GM13977 (cell line): ENCODE measurements around the gene OCA2.

Source experiments
- DNase-seq: peaks from one replicate; pipeline ENCODE4 v3.0.0; 2012; ENCODE audit warnings: low spot score
- in situ Hi-C: fragments of 300-500 bp; cut with MboI; formaldehyde crosslinking; loops from one replicate; pipeline ENCODE4 v1.12.0; 2022; ENCODE audit warnings: low sequenced_read_pairs, low pct_unique_long_range_greater_than_20kb, mixed read lengths, inconsistent platforms; ENCODE audit not compliant: unreplicated experiment
- TF ChIP-seq, protein P1 (sequence below): IDR thresholded peaks from 2 replicates; pipeline ENCODE4 v1.5.1; 2012; ENCODE audit warnings: mild to moderate bottlenecking, control low read depth; ENCODE audit not compliant: insufficient read depth; ENCODE audit errors: extremely low read depth, missing control alignments

OCA2 gene

DNA sequence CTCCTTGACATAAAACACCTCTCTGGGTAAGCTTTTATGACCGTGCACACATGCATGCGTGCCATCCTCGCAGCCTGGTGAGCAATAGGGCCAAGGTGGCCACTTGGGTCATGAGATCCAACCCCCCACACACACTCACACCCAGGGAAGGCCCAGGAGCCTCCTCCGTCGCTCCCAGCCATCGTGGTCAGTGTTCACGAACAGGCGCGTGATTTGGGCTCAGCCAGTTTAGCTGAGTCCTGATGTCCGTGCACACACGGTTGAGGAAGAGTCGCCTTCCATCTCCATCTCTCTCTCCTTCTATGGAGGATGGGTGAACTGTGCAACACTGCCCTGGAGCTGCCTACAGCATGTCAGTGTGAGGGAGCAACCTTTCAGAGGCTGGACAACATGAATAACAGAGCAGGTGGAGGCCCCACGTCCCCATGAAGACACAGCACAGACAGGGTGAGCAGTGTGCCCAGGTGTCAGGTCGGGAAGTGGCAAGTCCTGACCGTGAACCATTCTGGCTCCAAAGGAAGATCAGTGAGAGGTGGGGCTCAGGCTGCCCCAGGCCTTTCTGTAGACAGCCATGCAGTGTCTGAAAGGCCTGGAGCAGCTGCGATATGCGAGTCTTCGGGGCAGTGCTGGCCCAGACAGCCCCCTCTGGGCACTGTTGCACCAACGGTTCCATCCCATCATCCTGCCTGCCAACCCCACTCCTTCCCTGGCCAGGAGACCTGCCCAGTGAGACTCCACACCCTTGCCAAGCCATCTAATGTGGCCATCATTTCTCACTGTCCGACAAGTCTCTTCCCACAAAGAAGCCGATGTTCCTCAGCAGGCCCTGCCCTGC lies 253.4 kb downstream of the OCA2 start:
- no peak for DNase-seq
- TF ChIP-seq, protein P1, sequence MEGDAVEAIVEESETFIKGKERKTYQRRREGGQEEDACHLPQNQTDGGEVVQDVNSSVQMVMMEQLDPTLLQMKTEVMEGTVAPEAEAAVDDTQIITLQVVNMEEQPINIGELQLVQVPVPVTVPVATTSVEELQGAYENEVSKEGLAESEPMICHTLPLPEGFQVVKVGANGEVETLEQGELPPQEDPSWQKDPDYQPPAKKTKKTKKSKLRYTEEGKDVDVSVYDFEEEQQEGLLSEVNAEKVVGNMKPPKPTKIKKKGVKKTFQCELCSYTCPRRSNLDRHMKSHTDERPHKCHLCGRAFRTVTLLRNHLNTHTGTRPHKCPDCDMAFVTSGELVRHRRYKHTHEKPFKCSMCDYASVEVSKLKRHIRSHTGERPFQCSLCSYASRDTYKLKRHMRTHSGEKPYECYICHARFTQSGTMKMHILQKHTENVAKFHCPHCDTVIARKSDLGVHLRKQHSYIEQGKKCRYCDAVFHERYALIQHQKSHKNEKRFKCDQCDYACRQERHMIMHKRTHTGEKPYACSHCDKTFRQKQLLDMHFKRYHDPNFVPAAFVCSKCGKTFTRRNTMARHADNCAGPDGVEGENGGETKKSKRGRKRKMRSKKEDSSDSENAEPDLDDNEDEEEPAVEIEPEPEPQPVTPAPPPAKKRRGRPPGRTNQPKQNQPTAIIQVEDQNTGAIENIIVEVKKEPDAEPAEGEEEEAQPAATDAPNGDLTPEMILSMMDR = no peak
- in situ Hi-C loops = no loop called here

DNA sequence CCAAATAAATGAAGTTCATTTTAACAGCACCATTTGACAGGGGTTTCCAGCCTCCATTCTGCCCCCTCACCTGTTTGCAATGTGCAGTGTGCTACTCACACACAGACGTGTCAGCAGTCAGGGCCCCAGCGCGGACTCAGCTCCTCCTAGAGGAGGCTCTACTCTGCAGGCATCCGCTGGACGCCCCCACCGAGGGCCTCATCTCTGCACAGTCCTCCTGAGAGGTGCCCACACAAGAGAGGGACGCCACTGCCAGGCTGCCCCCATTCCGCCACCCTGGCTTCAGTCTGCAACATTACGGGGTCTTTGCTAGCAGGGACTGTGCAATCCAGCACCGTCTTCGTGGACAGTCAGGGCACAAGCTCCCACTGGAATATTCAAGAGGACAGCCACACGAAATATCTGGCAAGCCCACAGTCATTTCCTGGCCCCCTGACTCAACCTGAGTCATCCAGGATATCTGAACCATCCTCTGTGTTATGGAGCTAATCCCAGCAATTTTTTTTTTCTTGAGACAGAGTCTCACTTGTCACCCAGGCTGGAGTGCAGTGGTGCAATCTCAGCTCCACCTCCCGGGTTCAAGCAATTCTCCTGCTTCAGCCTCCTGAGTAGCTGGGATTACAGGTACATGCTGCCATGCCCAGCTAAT lies 255.0 kb downstream of the OCA2 start:
- TF ChIP-seq, protein P1 = no peak
- in situ Hi-C loops = no loop called here
- no peak for DNase-seq

DNA sequence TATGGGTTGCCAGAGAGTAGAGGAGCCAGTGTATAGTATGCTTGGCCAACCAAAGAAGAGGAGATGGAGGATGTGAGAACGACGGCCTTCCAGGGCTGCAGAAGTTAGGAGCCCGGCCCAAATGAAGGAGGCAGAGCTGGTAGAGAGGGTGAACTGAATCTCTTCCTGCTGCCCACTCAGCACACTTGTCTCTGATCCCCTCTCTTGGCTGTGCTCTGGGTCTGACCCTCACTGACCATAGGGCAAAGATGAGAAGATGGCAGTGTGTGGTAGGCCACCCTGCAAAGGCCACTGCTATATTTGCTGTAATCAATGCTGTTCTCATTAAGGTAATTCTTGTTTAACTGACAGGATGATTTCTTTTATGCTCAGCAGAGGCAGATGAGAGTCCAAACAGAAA lies 256.0 kb downstream of the OCA2 start:
- DNase-seq = no peak
- in situ Hi-C loops = no loop called here
- TF ChIP-seq, protein P1 = no peak

DNA sequence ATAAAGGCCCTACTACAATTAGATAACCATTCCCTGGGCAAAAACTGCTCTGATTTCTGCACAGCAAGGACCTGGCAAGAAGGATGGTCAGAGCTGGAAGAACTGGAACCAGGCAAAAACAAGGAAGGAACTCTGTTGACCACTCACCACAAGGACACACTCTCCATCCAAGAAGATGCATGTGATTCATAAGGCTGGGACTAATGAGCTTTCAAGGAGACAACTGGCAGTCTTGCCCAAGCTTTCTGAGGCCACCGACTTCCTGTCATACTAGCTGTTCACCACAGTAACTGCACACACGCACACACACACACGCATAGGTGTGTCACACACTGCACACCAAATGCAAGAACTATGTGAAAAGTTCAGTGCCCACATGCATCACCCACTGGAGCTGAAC lies 256.6 kb downstream of the OCA2 start:
- TF ChIP-seq, protein P1 = no peak
- in situ Hi-C loops = no loop called here
- no peak for DNase-seq

DNA sequence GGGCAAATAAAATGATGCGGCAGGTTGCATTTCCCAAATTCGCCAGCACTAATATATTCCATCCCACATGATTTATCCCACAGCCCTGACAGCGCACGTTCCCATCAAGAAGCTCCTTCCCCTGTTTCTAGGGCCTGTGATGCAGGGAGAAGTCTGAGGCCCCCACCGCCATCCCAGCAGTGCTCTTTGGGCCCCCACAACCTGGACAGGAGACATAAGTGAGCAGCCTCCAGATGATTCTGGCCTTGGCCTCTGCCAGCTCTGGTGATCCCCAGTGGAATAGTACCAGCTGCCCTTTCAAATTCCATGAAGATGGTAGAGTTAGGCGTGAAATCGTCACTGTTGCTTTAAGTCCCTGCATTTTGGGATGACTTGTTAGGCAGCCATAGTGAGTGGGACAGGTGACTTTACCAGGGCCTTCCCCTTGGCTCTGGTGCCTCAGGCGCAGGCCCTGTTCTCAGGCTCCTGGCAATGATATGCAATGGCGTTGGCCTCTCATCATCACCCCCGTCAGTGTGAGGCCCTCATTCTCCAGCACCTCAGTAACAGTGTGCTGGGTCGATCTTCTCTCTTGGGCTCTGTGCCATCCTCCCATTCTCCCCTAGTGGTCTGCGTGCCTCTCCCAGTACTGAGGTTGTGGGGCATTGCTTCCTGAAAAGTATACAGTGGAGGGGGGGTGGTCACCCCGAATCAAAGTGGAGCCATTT lies 263.7 kb downstream of the OCA2 start:
- in situ Hi-C loops = no loop called here
- DNase-seq = no peak
- TF ChIP-seq, protein P1 = no peak

DNA sequence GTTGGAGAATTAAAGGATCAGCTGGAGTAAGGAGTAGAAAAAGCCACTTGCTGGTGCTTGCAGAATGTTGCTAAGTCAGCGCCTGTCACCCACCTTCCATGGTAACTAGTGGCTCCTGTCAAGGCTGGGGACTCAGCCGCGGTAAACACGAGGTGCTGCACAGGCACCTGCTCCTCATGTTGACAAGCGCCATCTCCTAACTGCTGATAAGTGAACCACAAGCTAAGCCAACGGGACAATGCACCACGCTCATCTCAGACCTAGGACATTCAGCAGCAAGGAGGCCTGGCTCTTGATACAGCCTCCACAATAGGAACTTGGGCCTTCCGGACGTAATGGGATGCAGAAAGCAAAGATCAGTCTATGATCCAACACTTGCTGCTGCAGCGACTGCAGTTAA lies 264.4 kb downstream of the OCA2 start:
- no peak for DNase-seq
- in situ Hi-C loops = no loop called here
- TF ChIP-seq, protein P1 = no peak
